ENCODE data around the gene PLEKHO2.

DNA sequence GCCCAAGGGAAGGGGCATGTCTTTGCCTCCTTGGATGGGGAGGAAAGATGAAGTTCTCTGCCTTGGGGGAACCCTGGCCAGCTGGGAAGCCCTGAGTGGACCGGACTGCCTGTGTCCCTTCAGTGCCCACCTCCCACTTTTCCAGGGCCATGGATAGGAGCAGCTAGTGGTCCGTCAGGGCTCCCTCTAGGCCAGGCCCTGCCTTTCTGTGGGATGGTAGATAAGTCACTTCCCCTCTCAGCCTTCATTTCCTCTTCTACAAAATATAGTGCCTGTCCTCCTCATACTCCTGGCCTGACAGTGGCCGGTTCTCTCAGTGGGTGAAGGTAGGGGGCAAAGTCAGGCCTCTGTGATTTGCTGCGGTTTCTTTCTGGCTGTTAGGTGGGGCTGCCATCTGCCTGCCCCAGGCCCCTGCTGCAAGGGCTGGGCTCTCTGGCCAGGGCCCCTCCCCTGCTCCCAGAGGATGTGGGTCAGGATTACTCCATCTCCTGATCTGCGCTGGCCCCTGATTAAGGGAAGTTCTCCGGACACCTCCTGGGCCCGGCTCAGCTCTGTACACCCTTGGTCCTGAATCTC is 1.4 kb downstream of the PLEKHO2 start:
- TF ChIP-seq ARNTL (CRISPR knock-in tag; IDR thresholded peaks at IDR 0.05; ENCODE audit: borderline replicate concordance, low read depth) (no peak), ZFP3 (CRISPR knock-in tag; IDR thresholded peaks at IDR 0.05) (no peak), GLIS3 (CRISPR knock-in tag; IDR thresholded peaks at IDR 0.05) (no peak), ZNF70 (CRISPR knock-in tag; IDR thresholded peaks at IDR 0.05) (no peak), TOX (CRISPR knock-in tag; IDR thresholded peaks at IDR 0.05; ENCODE audit: borderline replicate concordance) (no peak), OSR1 (CRISPR knock-in tag; IDR thresholded peaks at IDR 0.05) (no peak), PPARA (CRISPR knock-in tag; IDR thresholded peaks at IDR 0.05; ENCODE audit: borderline replicate concordance) (no peak), ESRRG (CRISPR knock-in tag; IDR thresholded peaks at IDR 0.05) (no peak), CSDC2 (CRISPR knock-in tag; IDR thresholded peaks at IDR 0.05) (no peak), SNAI2 (CRISPR knock-in tag; IDR thresholded peaks at IDR 0.05) (no peak)
